H1 (cell line): Measurements from ENCODE around the gene ANAPC5. TPM values are rescaled to one million over a fixed set of nuclear protein-coding genes. Genes with fewer than 3 reads are reported as not detected.

ENCODE experiments used
- CTCF ChIA-PET: fragments of 300-600 bp; sonication (Branson Sonifier 250); formaldehyde crosslinking; loops from one replicate; lab custom pipeline; 2021; ENCODE audit not compliant: partially characterized antibody; lab: Charles Lee
- POLR2A ChIA-PET: fragments of 300-600 bp; sonication (Branson Sonifier 250); formaldehyde crosslinking; loops from one replicate; lab custom pipeline; 2021; ENCODE audit warnings: inconsistent platforms; ENCODE audit not compliant: partially characterized antibody; lab: Charles Lee
- DNase-seq, 2 experiments: peaks; one replicate each; pipeline versions ENCODE4 v3.0.0 to v3.0.0-alpha.2; 2010 to 2022; ENCODE audit warnings: low spot score in 2 of 2, low read depth in 1 of 2, mixed read lengths in 1 of 2
- FAIRE-seq: peaks from 2 replicates; lab custom pipeline; 2011; peaks lifted over from hg19 to GRCh38; lab: Jason Lieb, UNC
- H2AFZ ChIP-seq: 2 replicates; pipeline ENCODE4 v1.8.1; 2012; ENCODE audit warnings: low read length, inconsistent platforms
- H2AK5ac ChIP-seq: 2 replicates; pipeline ENCODE4 v1.6.1; 2013; ENCODE audit warnings: low read depth, low read length
- H2BK120ac ChIP-seq: replicated peaks from 2 replicates; pipeline ENCODE3; 2013; ENCODE audit warnings: low read depth, low read length, inconsistent platforms
- H2BK12ac ChIP-seq: 2 replicates; pipeline ENCODE4 v1.6.1; 2013; ENCODE audit warnings: low read depth, low read length
- H2BK15ac ChIP-seq: 2 replicates; pipeline ENCODE4 v1.6.1; 2013; ENCODE audit warnings: low read length
- H2BK20ac ChIP-seq: 2 replicates; pipeline ENCODE4 v1.6.1; 2013; ENCODE audit warnings: low read length
- H2BK5ac ChIP-seq: 2 replicates; pipeline ENCODE4 v1.6.1; 2013; ENCODE audit warnings: low read depth, low read length
- H3K14ac ChIP-seq: 2 replicates; pipeline ENCODE4 v1.6.1; 2013; ENCODE audit warnings: inconsistent platforms; ENCODE audit not compliant: insufficient read length
- H3K18ac ChIP-seq: 2 replicates; pipeline ENCODE4 v1.6.1; 2013; ENCODE audit warnings: low read length; ENCODE audit errors: extremely low read depth
- H3K23ac ChIP-seq: 2 replicates; pipeline ENCODE4 v1.6.1; 2013; ENCODE audit warnings: inconsistent platforms; ENCODE audit not compliant: insufficient read length
- H3K23me2 ChIP-seq: 2 replicates; pipeline ENCODE4 v1.6.1; 2013; ENCODE audit warnings: low read depth, low read length
- H3K27ac ChIP-seq: 2 replicates; pipeline ENCODE4 v1.6.1; 2011; ENCODE audit warnings: low read depth, low read length, inconsistent platforms
- H3K27me3 ChIP-seq, 4 experiments: replicated peaks in 1 of 4; 1 replicate in 1 of 4; 2 replicates in 3 of 4; pipeline versions ENCODE4 v1.6.1 to v1.8.1; 2011 to 2013; ENCODE audit warnings: low read length in 3 of 4, mild to moderate bottlenecking in 3 of 4, inconsistent platforms in 2 of 4, mixed read lengths in 2 of 4, moderate library complexity in 1 of 4; ENCODE audit not compliant: control insufficient read depth in 3 of 4, insufficient read depth in 3 of 4; ENCODE audit errors: extremely low read depth in 1 of 4
- H3K36me3 ChIP-seq, 4 experiments: 2 replicates each; pipeline versions ENCODE4 v1.6.1 to v1.8.1; 2011 to 2013; ENCODE audit warnings: mild to moderate bottlenecking in 4 of 4, low read length in 3 of 4, moderate library complexity in 2 of 4, control low read depth in 1 of 4, inconsistent platforms in 1 of 4; ENCODE audit not compliant: insufficient read depth in 4 of 4, control insufficient read depth in 2 of 4
- H3K4ac ChIP-seq: replicated peaks from 2 replicates; pipeline ENCODE3; 2013; ENCODE audit warnings: low read length, low read depth, mixed read lengths, inconsistent platforms; ENCODE audit not compliant: insufficient read length
- H3K4me1 ChIP-seq, 4 experiments: replicated peaks in 1 of 4; 1 replicate in 1 of 4; 2 replicates in 3 of 4; pipeline versions ENCODE4 v1.6.1 to v1.8.1; 2011 to 2013; ENCODE audit warnings: low read length in 3 of 4, inconsistent platforms in 2 of 4, mixed read lengths in 1 of 4; ENCODE audit not compliant: insufficient read depth in 4 of 4, control insufficient read depth in 3 of 4
- H3K4me2 ChIP-seq, 2 experiments: 2 replicates each; pipeline versions ENCODE4 v1.6.1 to v1.8.1; 2011 to 2013; ENCODE audit warnings: low read depth in 2 of 2, low read length in 2 of 2, control low read depth in 1 of 2, inconsistent platforms in 1 of 2, mild to moderate bottlenecking in 1 of 2; ENCODE audit not compliant: insufficient read depth in 1 of 2
- H3K4me3 ChIP-seq, 4 experiments: fragments of 200-600, 300-600 bp in 1 of 4; sonication (generic), shearing (Covaris generic), sonication (Bioruptor Twin) in 1 of 4; 2 replicates each; pipeline versions ENCODE4 v1.5.1 to v1.8.1; 2011 to 2016; ENCODE audit warnings: low read length in 4 of 4, low read depth in 3 of 4, control low read depth in 2 of 4, inconsistent platforms in 2 of 4, mild to moderate bottlenecking in 2 of 4, mixed read lengths in 1 of 4, moderate library complexity in 1 of 4; ENCODE audit not compliant: insufficient read depth in 2 of 4; ENCODE audit errors: extremely low read depth in 1 of 4
- H3K56ac ChIP-seq: replicated peaks from 2 replicates; pipeline ENCODE3; 2013; ENCODE audit warnings: low read depth, mild to moderate bottlenecking, mixed read lengths, low read length, inconsistent platforms; ENCODE audit not compliant: insufficient read length
- H3K79me1 ChIP-seq: 2 replicates; pipeline ENCODE4 v1.6.1; 2013; ENCODE audit warnings: low read depth, low read length, control low read depth
- H3K79me2 ChIP-seq, 2 experiments: 2 replicates each; pipeline versions ENCODE4 v1.6.1 to v1.8.1; 2012 to 2013; ENCODE audit warnings: low read length in 2 of 2, mild to moderate bottlenecking in 2 of 2, inconsistent platforms in 1 of 2; ENCODE audit not compliant: insufficient read depth in 2 of 2, control insufficient read depth in 1 of 2
- H3K9ac ChIP-seq, 4 experiments: replicated peaks in 1 of 4; 1 replicate in 1 of 4; 2 replicates in 3 of 4; pipeline versions ENCODE4 v1.6.1 to v1.8.1; 2011 to 2013; ENCODE audit warnings: low read depth in 3 of 4, low read length in 3 of 4, control low read depth in 2 of 4, mild to moderate bottlenecking in 2 of 4, moderate library complexity in 2 of 4, inconsistent platforms in 1 of 4; ENCODE audit errors: extremely low read depth in 1 of 4
- H3K9me3 ChIP-seq, 2 experiments: 2 replicates each; pipeline versions ENCODE4 v1.6.1 to v1.8.1; 2012 to 2013; ENCODE audit warnings: mild to moderate bottlenecking in 2 of 2, moderate library complexity in 2 of 2, control low read depth in 1 of 2, inconsistent platforms in 1 of 2, low read depth in 1 of 2, low read length in 1 of 2, mixed read lengths in 1 of 2; ENCODE audit not compliant: insufficient read depth in 2 of 2
- H4K20me1 ChIP-seq, 2 experiments: replicated peaks in 1 of 2; 2 replicates each; pipeline versions ENCODE3 to v1.8.1; 2011 to 2013; ENCODE audit warnings: inconsistent platforms in 2 of 2, low read length in 2 of 2, mild to moderate bottlenecking in 1 of 2; ENCODE audit not compliant: insufficient read depth in 2 of 2, control insufficient read depth in 1 of 2
- H4K5ac ChIP-seq: 2 replicates; pipeline ENCODE4 v1.6.1; 2013; ENCODE audit warnings: low read length, low read depth, mixed read lengths, inconsistent platforms; ENCODE audit not compliant: insufficient read length
- H4K8ac ChIP-seq: 2 replicates; pipeline ENCODE4 v1.8.0; 2013; ENCODE audit warnings: mild to moderate bottlenecking, moderate library complexity, low read length, inconsistent platforms; ENCODE audit not compliant: insufficient read depth; ENCODE audit errors: extremely low read depth
- H4K91ac ChIP-seq: replicated peaks from 2 replicates; pipeline ENCODE3; 2013; ENCODE audit warnings: low read length, mixed read lengths, inconsistent platforms; ENCODE audit not compliant: insufficient read length
- JUND ChIP-seq: IDR thresholded peaks from 2 replicates; pipeline ENCODE4 v1.6.1; 2011; ENCODE audit warnings: mild to moderate bottlenecking, improper control_type of control experiment, low read length
- WGBS, 2 experiments: shearing (Covaris generic) in 1 of 2; methylation state at CpG; one replicate each; pipeline versions ENCODE4 v1.1.6 to v1.1.7; 2013 to 2015; ENCODE audit warnings: low lambda C conversion rate in 2 of 2, mixed read lengths in 2 of 2, inconsistent platforms in 1 of 2, low coverage in 1 of 2, missing lambda C conversion rate in 1 of 2; ENCODE audit not compliant: insufficient replicate concordance in 2 of 2, insufficient coverage in 1 of 2, insufficient read length in 1 of 2; ENCODE audit errors: extremely low coverage in 1 of 2, missing lambda C conversion rate in 1 of 2; 5-methylcytosine and 5-hydroxymethylcytosine counted together
- polyA plus RNA-seq, 7 experiments: library from polyadenylated mRNA; depleted of rRNA in 3 of 7; stranded (reverse) in 5 of 7; unstranded in 2 of 7; fragments of >200 nt in 5 of 7; fragments of 200-250 nt in 2 of 7; gene quantifications; 1 replicate in 5 of 7; 2 replicates in 1 of 7; 4 replicates in 1 of 7; pipeline versions ENCODE4 v1.2.1 to v1.2.3, GENCODE V29; 2011 to 2013; ENCODE audit warnings: missing spikeins in 2 of 7, mixed read lengths in 2 of 7
- total RNA-seq: library from RNA; stranded (reverse); fragmentation: NEBNext Ultra II Directional; extraction: Animal tissue kit (Norgen Biotek cat#: 25700); gene quantifications from 2 replicates; pipeline ENCODE4 v1.2.1, GENCODE V29; 2021

The ANAPC5 gene
- total and polyA plus RNA-seq, 2 of the 8 experiments (the other 6 are each of a cell fraction or from before 2014, with no cell fraction given) = 103 to 127 TPM

DNA sequence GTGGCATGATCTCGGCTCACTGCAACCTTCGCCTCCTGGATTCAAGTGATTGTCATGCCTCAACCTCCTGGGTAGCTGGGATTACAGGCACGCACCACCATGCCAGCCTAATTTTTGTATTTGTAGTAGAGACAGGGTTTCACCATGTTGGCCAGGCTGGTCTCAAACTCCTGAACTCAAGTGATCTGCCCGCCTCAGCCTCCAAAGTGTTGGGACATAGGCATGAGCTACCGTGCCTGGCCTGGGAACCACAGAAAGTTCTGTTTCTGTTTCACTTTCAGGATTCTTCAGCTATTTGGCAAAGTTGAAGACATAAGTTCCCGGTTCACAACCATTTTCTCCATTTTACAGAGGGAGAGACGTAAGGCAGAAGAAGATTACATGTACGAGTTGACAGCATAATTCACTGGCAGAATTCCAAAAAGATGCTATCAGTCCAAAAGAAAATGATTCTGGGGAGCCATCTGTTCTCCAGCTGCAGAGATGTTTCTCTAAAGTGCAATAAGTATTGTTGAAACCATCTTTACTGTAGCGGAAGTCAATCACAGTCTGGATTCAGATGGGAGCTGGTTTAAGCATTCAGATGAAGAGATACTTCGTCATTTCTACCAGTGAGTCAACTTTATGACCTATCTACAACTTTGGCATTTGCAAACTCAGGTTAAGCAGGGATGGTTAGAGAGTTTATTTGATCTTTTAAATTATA is 39.6 kb upstream of the ANAPC5 start:
- Histone ChIP-seq H2BK15ac (no peak overlapping the region), H3K36me3 (no peaks in the 10 kb centered on the region), H3K79me2 (no peaks in the 10 kb centered on the region), H3K56ac (no peak overlapping the region), H2AK5ac (no peak overlapping the region), H3K4me1 (no peaks in the 10 kb centered on the region), H3K27me3 (no peaks in the 10 kb centered on the region), H2BK5ac (no peak overlapping the region), H3K23ac (no peak overlapping the region), H3K14ac (no peak overlapping the region), H4K8ac (no peak overlapping the region), H3K4me2 (no peak overlapping the region), H3K9me3 (no peaks in the 10 kb centered on the region), H2BK20ac (no peak overlapping the region), H3K79me1 (no peaks in the 10 kb centered on the region), H4K20me1 (no peaks in the 10 kb centered on the region), H2AFZ (peak overlapping the region; percentile 76), H2BK12ac (no peak overlapping the region), H2BK120ac (no peak overlapping the region), H3K9ac (no peak overlapping the region), H3K18ac (no peak overlapping the region), H3K27ac (no peak overlapping the region), H3K4me3 (no peak overlapping the region), H3K23me2 (no peaks in the 10 kb centered on the region), H4K91ac (no peak overlapping the region), H4K5ac (no peak overlapping the region), H3K4ac (no peak overlapping the region)
- ChIA-PET CTCF (no interaction called here), POLR2A (no interaction called here)
- TF ChIP-seq JUND = no peak
- DNase-seq = no peak
- 88% methylated on average over 10 of the region's 10 CpGs; no CpG with 5 or more reads in 1 of the 2 experiments for WGBS, 2 experiments
- no peak for FAIRE-seq
